ENCODE data around the gene LDHAL6B. TPM values are rescaled to one million over a fixed set of nuclear protein-coding genes. Genes with fewer than 3 reads are reported as not detected.
A peak's percentile ranks its signal among the peaks of the same experiment; 100 is the strongest.

LDHAL6B gene
- total RNA-seq, 3 donors from 2014 or later = not detected

GRCh38 chr15:59247364-59247763 lies 40.7 kb downstream of the LDHAL6B start:
- Histone ChIP-seq H3K36me3 (ENCODE audit: low read depth) (no peaks in the 10 kb centered on the region), H3K9me3 (no peaks in the 10 kb centered on the region), H3K4me1 (ENCODE audit: low read depth) (peaks cover 3% of the 10 kb centered on the region), H3K4me3 (no peak overlapping the region)
- intact Hi-C loops (cut with DNase I, micrococcal nuclease) = no loop called here
- ATAC-seq (peak; percentile 77), DNase-seq (peak in 1 of 3 donors; percentile 91)
- TF ChIP-seq CTCF (IDR thresholded peaks at IDR 0.05) = no peak

DNA sequence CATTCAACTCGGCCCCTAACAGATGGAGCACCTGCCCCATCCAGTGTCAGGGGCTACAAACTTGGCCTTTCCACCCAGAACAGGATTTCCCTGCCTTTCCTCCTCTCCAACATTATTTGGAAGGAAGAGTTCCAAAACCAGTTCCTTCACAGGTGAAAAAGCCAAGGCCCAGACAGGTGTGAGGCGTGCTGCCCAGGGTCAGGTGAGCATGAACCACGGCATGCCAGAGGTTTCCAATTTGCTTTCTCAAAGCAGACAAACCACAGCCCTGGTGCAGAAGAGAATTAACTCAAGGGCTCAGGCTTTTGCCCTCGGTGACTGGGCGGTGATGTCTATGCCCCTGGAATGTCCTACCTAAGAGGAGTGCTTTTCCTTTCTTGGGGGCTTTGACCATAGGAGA lies 43.2 kb downstream of the LDHAL6B start:
- Histone ChIP-seq H3K4me3 (no peak overlapping the region), H3K36me3 (ENCODE audit: low read depth) (no peaks in the 10 kb centered on the region), H3K9me3 (no peaks in the 10 kb centered on the region), H3K4me1 (ENCODE audit: low read depth) (peaks cover 4% of the 10 kb centered on the region)
- intact Hi-C loops (cut with DNase I, micrococcal nuclease) = no loop called here
- TF ChIP-seq CTCF (IDR thresholded peaks at IDR 0.05) = no peak
- peak; percentile 33 for ATAC-seq
- no peak for DNase-seq

DNA sequence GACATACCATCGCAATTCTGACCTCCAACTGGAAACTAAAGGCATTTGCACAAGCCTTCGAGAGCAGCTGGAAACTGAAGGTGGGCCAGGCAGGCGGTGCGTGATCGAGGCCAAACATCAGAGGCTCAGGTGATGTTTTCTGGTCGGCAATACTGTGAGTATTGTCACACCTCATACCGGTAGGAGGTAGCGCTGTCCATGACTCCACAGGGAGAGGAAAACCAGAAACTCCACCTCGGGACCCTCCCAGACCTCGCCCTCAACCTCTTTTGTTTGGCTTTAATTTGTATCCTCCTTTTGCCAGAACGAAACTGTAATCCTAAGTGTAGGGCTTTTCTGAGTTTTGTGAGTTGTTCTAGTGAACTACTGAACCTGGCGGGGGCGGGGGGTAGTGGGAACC lies 43.6 kb downstream of the LDHAL6B start:
- H3K4me1 ChIP-seq (ENCODE audit: low read depth) = peaks cover 9% of the 10 kb centered on the region
- H3K9me3 ChIP-seq = no peaks in the 10 kb centered on the region
- H3K4me3 ChIP-seq = no peak overlapping the region
- no peaks in the 10 kb centered on the region for H3K36me3 ChIP-seq (ENCODE audit: low read depth)
- intact Hi-C loops (cut with DNase I, micrococcal nuclease) = no loop called here
- TF ChIP-seq CTCF (IDR thresholded peaks at IDR 0.05) = no peak
- ATAC-seq = peak; percentile 63
- DNase-seq = peak in 1 of 3 donors; percentile 36

- ATAC-seq (peak; percentile 13), DNase-seq (no peak)
These were observed 44.6 kb downstream of the LDHAL6B start for GRCh38 chr15:59251001-59251845.

DNA sequence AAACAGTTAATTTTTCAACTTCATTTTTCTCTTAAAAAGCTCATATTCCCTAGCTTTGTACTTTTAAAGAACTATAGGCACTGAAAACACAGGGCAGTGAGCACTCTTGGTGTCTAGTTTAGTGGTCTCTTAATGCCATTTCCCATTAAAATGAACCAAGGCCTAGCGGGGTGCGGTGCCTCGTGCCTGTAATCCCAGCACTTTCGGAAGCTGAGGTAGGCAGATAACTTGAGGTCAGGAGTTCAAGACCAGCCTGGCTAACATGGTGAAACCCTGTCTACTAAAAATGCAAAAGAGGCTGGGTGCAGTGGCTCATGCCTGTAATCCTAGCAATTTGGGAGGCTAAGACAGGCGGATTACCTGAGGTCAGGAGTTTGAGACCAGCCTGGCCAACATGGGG lies 45.5 kb downstream of the LDHAL6B start:
- TF ChIP-seq CTCF (IDR thresholded peaks at IDR 0.05) = no peak
- ATAC-seq (no peak), DNase-seq (no peak)
- intact Hi-C loops (cut with DNase I, micrococcal nuclease) = no loop called here
- H3K9me3 ChIP-seq = no peaks in the 10 kb centered on the region
- H3K4me3 ChIP-seq = no peak overlapping the region
- H3K4me1 ChIP-seq (ENCODE audit: low read depth) = peaks cover 23% of the 10 kb centered on the region
- H3K36me3 ChIP-seq (ENCODE audit: low read depth) = no peaks in the 10 kb centered on the region

More at GRCh38 chr15:59251001-59251845, 44.6 kb downstream of the LDHAL6B start:
- Histone ChIP-seq H3K9me3 (no peaks in the 10 kb centered on the region), H3K36me3 (ENCODE audit: low read depth) (no peaks in the 10 kb centered on the region), H3K4me3 (no peak overlapping the region), H3K4me1 (ENCODE audit: low read depth) (peaks cover 16% of the 10 kb centered on the region)
- TF ChIP-seq CTCF (IDR thresholded peaks at IDR 0.05) = no peak
- intact Hi-C loops (cut with DNase I, micrococcal nuclease) = no loop called here
